Nucleus accumbens (tissue), 56 donors: ENCODE results near the gene EPS8.
A peak's percentile ranks its signal among the peaks of the same experiment; 100 is the strongest.

Source experiments
- DNase-seq, 56 donors: peaks; one replicate each; lab custom pipeline; 2025; lab: John Stamatoyannopoulos, UW

The EPS8 gene

DNA sequence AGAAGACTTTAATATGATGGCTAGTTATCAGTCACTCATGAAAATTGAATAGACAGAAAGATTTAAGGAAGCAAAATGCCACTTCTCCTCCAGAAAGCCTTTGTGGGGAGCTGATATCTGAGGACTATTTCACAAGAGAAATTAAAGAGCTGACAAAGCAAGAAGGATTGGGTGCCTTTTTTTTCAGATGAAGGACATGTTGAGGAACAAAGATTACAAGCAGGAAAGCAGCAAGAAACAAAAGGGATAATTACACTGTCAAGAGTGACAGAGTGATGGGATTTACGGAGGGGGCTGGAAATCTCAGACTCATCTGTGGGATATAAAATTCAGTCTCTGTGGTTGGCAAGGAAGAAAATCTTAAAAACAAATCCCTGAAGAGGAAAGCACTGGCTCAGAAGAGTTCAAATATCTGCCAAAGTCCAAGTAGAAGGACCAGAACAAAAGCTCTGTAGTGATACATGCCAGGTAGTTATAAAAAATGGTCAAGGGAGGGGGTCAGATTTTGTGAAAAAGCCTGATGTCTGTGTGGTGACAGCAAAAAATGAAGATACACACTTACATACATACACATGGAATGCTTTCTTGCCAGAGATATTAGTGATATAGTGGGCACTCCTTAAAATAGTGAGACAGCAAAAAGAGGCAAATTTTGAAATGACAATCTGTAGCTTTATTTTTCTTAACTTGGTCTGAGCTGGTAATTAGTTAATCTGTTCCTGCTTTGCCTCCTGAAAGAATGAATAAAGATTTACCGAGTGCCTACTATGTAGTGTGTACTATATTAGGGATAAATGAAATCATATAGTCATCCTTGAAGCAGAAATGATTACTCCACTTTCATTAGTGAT is 62.9 kb downstream of the EPS8 start:
- DNase-seq: no peak

DNA sequence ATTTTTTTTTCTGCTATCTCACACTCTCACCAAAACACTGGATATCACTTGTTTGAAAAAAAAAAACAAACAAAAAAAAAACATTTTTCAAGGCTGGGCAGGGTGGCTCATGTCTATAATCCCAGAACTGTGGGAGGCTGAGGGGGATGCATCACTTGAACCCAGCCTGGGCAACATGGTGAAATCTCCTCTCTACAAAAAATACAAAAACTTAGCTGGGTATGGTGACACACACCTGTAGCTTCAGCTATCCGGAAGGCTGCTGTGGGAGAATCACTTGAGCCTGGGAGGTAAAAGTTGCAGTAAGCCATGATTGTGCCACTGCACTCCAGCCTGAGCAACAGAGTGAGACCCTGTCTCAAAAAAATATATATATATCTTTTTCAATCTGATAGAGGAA is 66.2 kb downstream of the EPS8 start:
- no peak for DNase-seq

DNA sequence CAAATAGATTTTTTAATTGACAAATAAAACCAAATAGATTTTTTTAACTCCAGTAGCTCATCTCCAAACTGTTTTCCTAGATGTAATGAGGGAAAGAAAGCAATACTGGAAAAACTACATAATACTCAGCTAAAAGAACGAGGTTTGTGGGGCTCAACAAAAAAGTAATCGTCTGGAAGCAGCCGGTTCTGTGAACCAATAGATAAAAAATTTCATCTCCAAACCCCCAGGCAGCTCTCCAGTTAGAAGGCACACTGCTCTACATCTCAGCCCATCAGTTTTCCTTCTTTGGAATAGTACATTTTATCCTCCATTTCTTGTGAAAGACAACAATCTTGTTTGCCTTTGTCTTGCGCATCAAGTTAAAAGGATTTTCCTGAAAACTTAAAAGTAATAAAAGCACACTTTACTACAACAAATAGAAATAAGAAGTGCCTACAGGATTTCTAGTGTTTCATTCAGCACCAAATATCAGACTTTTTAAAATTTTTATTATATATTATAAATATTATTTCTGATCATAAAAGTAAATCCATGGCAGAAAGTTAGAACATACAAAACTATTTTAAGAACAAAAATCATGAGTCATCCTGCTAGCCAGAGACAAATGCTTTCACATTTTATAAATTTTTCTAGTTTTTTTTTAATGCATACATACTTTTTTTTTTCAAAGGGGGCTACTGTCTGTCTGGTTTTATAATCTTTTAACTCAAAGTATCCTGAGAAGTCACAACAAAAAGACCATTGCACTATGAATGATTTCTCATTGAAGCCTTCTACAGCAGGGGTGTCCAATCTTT is 67.7 kb downstream of the EPS8 start:
- DNase-seq: no peak

DNA sequence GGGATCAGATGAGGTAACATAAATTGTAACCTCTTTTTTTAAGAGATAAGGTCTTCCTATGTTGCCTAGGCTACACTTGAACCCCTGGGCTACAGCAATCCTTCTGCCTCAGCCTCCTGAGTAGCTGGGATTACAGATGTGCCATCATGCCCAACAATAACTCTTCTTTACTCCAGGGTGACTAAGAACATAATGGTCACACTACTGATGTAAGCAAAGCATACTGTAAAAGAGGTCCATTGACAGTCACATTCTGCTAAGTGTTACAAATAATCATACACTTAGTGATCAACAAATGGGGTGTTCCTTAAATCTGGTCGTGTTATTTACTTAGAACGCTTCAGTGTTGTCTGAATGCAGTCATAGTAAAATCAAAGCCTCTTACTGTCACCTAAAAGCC is 68.9 kb downstream of the EPS8 start:
- DNase-seq: no peak

DNA sequence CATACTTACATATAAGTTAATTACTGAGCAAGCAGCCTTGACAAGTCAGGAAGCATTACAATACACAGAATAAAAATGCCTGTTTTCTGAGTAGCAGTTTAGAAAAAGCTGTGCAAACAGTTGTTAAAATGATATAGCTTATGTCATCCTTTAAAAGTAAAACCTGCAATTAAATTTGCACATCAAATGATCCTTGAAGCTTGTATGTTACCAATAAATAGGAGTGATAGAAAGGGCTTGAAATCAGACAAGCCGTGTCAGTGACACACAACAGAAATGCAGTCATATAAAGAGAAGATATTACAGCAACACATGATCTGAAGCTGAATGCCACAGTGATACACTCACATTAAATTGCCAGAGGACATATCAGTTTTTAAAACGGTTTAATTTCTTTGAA is 70.0 kb downstream of the EPS8 start:
- no peak for DNase-seq

DNA sequence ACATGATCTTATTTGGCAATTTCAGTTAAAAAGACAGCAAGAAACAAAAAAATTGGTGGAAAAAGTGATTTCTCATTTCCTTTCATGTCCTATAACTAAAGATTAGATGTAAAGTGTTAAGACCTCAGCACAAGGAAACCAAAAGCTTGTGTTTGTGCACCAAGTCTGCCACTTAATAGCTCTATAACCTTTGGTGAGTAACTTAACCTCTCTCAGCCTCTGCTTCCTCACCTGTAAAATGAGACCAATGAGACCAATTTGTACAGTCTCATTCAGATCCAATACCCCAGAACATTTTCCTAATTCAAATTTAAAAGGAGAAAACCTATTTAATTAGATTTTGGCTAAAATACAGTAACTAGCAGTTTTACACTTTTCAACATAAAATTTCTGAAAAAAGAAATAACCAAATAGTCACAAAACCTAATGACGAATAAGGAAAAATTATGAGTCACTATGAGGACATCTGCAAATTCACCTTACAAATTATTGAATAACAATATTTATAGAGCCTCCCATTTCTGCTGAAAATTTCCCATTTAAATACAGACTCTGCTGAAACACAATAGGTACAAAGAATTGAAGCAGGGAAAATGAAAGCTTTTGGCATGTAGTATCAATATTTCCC is 71.1 kb downstream of the EPS8 start:
- no peak for DNase-seq

DNA sequence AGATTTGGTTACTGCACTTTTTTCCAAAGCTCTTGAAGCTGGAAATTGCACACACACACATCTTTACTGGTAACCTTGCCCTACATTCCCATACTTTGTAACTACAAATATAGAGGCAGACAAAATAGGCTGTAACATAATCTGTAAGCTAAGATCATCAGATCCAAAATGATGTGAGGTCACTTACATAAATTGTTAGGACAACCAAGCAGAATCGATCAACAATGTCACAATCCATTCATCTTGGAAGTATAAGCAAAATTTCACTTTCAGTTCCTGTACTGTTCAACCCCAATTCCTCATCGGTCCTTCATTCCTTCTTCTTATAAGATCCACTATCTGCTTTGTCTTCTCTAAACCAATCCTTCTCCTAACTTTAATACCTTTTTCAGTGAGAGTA is 72.6 kb downstream of the EPS8 start:
- DNase-seq: no peak

DNA sequence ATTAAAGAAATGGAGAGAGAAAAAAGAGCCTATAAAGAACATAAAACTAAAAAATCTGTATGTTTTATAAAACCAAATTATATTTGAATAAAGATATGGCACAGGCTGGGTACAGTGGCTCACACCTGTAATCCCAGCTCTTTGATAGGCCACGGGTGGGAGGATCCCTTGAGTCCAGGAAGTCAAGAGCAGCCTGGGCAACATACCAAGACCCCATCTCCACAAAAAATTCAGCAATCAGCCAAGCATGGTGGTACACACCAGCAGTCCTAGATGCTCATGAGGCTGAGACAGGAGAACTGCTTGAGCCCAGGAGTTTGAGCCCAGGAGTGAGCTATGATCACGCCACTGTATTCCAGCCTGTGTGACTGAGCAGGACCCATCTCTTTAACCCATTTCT is 74.9 kb downstream of the EPS8 start:
- DNase-seq: no peak

DNA sequence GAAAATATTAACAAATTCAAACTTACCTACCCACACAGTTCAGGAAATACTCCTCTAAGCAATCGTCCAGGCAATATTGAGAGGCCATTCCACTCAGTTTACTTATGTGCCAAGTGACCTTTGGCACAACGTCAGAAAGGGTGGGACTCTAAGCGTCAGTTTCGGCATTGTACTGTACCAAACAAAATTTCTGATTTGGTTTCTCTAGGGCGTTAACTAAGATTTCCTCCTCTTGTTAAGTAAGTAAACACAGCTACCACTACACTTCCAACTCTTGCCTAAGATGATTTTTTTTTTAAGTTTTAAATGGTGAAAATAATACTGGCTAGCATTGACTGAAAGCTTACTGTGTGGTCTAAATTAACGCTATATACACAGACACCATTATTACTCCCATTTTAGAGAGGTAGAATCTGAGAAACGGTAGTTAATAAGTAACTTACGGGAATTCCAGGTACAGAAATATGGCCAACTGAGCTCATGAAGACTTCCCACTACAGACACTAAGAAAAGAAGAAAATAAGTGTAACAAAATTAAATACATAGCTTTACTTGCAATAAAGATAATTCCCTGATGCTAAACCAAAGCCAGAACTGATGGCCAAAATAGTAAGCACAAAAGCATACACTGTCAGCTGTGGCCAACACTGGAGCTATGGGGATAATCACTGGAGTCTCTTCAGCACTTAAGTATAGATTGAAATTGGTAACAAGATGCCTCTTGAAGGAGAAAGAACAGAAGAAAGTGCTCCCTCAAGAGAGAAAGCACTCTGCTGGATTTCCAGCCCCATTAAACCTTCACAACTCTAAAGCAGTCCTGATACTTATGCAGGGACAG is 76.1 kb downstream of the EPS8 start:
- no peak for DNase-seq

DNA sequence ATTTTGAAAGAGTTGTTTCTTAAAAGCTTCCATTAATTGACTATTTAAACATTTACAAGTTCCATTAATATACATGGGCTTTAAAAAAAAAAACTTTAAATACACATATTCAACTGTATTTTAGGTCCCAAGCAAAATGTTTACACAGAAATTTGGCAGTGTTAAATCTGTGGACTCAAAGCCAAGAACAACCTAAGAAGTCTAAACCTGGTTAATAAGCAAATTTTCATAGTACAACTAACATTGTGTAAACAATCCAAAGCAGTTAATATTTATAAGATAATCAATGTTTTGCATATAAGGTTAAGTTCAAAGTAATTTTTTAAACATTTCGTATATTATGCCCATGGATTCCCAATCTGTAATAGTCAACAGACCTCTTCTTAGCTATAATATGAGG is 77.0 kb downstream of the EPS8 start:
- no peak for DNase-seq

DNA sequence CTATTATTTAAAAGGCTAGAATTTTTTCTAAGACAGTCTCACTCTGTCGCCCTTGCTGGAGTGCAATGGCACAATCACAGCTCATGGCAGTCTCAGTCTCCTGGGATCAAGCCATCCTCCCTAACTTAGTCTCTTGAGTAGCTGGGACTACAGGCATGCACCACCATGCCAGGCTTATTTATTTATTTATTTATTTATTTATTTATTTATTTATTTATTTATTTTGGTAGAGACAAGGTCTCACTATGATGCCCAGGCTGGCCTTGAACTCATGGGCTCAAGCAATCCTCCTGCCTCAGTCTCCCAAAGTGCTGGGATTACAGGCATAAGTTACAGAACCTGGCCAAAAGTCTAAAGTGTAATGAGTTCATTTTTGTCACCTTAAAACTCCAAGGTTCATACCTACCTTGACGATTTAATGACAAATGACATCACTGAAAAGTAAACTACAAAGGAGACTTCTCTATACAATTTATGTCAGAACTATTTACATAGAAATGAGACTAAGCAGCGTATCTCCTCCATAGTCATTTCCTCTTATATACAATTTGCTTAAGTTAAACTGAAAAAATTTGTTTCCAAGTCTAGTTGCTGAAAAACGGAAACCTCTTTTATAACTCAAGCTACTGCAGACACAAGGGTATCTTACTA is 78.2 kb downstream of the EPS8 start:
- no peak for DNase-seq

DNA sequence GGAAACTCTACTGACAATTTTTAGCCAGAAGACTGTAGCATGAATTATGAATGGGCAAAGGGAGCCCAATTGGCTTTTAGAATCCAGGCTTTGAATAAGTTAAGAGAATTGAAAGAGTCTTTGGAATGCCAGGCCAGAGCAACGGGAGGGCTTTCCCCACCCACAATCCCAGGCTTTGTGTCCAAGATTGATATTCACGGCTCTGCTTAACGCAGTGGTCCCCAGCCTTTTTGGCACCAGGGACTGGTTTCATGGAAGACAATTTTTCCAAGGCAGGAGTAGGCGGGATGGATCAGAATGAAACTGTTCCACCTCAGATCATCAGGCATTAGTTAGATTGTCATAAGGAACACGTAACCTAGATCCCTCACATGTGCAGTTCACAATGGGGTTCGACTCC is 79.6 kb downstream of the EPS8 start:
- peak in 3 of 56 donors; percentile 9 to 30 (median 17) for DNase-seq

DNA sequence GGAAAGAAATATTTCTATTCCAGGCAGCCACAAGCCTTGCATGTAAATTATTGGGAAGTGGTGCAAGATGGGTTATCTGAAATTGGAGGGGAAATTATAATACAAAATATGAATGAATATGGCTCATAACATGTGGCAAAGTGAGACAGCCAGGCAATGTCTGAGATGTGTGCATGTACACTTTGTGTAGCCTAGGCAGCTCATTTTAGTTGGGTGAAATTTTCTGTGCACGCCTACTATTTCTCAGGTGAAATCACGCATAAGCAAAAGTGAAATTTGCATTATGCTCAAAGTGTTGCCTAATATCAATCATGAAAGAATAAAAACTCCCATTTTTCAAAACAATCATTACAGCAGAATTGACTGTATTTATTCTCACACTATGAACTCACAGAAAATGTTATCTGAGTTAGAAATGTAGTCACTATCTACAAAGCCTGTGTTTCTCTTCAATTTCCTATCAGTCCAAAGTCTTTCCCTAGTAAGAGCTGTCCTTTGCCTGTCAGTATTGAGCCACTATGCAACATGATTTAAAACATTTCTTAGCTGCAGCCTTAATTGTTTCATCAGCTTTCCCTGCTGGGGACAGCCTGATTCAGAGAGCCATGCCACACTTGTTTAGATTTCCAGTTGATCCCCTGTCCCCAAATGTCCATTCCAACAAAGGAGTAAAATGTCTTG is 80.7 kb downstream of the EPS8 start:
- no peak for DNase-seq

DNA sequence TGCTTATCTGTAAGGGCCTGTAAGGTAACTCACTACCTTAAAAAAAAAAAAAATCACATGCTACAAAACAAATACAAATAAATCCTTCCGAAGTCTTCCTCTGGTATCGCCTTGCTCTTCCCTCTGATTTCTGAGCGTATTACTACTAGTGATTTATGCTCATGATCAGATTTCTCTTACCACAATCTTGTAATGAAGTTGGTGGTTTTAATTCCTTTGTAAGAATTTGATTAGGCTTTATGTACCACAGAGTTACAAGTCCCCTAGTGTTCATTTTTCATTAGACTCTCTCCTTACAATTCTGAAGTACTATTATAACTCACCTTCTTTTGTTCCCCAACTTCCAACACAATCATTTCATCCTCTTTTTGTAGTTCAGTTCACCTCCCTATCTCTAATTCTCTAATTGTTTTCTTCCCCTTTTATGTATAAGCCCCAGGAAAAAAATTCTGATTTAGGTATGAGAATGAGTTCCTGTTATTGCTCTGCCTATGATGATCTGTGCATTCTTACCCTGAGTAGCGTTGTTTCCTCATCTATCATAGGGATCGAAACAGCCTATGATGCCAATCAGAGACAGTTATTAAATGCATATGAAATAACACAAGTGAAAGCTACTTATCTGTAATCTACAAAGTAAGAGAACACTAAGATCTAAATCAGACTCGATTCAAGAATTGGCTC is 81.5 kb downstream of the EPS8 start:
- DNase-seq: no peak

DNA sequence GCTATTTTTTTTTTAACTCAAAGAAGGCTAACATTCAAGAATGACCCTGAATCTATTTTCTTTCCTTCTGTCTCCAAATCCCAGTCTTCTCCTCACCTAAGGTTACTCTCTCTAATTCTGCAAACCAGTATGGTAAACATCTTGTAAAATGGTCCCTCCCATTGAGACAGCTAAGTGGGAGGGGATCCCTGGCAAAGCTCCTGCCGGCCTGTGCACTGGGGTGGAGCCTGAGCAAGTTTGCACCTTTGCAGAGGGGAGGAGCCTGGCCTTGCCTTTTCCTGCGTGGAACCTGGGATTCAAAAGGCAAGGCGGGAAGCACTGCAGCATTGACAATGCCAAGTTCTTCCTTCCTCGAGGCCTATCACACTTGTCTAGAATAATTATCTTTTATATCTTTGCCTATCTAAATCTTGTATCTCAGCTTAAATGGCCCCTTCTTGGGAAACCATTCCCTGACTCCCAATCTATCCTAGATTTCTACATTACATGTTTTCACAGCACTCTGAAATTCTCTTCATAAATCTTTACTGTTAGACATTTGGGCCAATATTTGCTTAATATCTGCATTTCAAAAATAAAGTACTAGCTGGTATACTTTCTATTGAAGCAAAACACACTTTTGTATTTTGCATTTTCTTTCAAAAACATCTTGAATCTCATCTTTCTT is 83.0 kb downstream of the EPS8 start:
- no peak for DNase-seq

DNA sequence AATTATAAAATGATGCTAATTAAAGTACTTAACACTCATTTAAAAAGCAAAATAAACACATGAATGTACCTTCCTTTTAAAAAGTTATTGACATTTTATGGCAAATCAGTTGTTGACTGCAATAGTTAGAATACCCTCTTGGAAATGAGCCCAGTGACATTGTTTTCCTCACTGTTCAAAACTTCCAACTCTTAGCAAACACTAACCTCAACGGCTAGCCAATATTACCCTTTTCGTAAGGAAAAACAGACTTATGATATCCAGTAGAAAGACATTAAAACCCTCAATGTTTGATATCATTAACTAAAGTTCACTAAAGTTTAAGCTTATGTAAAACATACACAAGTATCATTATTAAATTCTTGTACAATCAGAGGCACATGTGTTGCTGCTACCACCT is 83.6 kb downstream of the EPS8 start:
- DNase-seq: no peak

DNA sequence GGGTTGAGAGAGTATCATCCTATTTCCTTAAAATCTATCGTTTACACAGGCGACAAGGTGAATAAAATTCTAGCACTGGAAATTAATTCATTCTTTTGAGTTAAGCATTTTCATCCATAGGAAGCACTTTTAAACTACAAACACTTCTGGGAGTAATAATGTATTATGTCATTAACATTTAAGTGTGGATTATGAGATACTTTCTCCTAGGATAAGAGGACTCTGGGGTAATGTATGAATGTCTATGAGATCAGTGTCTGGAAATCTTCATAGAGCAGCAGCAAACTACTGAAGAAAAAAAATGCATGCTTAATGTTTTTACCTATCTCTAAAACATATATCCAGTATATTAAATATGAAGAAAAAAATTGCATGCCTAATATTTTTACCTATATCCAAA is 86.9 kb downstream of the EPS8 start:
- DNase-seq: no peak

DNA sequence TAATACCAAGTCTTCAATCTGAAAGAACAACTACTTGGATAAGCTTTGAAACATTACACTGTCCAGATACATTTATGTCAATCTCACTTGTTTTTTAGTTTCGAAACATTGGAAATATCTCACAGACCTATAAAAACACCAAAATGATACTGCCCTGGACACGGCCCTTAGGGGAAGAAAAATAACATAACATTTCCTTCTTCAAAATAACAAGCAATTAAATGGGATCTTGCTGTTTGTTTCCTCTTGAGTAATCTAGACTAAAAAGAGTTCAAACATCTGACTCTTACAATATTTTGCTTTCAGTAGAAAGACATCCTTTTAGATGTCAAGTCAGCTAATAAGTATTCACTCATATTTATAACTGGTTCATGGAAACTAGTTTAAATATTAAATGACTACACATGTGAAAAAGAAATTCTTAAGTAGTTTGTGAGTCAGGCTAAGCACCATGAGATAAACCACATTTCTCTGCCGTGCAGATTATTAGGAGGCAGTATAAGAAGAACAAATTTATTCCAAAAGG is 87.5 kb downstream of the EPS8 start:
- no peak for DNase-seq
